Measurements from ENCODE around the gene MRPL58.
"Not testable (repeated sequence)": the region's sequence is repeated elsewhere in the genome, so short reads cannot be mapped to it uniquely, and the experiment has no call there.

MRPL58 gene

DNA sequence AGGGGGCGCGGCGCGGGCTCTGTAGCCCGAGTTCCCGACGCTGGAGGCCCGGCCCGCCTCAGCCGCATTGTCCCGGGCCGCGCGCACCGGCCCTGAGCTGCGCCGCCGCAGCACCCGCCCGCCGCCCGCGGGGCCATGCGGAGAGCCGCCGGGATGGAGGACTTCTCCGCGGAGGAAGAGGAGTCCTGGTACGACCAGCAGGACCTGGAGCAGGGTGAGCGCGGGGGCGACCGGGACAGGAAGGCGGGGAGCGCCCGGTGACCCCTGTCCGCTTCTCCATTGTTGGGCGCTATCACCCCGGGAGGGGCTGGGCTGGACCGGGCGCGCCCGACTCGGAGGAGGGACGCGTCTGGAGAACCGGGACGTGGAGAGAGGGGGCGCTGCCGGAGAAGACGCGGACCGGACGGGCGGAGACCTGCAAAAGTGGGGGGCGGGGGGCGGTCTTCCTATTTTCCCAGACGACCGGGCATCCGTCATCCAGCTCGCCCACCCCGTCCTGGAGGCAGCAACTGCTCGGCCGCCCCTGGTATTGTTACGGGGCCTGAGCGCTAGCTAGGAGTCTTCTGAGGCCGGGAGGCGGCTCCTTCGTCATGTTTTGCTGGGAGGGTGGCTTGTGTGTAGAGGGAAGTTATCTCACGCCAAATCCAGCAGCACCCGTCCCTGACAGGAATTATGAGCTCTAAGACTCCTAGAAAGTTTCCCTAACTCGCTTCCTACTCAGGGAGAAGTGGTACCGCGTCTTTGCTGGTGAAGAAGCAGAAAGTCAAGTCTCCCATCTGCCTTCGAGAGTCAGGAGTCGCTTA is 24.4 kb upstream of the MRPL58 start:
- DNase-seq, result peak; percentile 74

DNA sequence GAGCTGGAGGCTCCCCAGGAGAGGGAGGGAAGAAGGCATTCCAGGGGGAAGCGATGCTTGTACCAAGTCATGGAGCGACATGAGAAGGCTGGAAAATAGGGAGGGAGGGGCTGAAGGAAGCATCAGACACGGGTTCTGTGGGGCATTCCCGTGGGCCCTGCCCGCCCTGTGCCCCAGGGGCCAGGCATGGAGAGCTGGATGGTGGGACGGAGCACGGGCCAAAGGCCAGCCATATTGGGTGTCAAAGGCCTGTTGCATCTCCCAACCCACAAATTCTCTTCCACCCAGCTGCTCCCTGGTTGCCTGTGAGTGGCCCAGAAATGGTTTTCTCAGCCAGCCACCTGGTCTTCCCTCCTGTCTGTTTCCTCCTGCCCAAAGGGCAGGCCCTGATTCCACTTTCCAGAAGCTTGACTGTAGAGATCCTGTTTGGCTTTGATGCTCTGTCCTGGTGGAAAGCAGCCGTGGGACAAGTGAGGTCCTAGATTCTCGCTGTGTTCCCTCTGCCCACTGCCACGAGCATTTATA is 21.8 kb upstream of the MRPL58 start:
- no peak for DNase-seq

DNA sequence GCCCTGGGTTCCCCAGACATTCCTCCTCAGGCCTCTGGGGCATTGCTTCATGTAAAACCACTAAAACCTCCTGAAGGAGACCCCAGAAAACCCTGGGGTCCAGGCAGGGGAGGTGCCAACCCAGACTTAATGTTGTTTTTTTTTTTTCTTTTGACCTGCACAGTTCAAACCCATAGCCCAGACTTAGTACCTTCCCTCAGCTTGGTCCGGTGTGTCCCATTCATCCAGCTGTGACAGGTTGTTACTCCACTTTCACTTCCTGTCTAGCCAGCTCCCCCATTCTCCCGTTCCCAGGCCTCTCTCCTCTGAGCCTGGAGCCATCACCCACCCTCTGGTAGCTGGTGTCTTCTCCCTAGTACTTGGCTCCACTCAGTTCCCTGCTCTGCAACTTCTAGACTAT is 20.2 kb upstream of the MRPL58 start:
- no peak for DNase-seq

DNA sequence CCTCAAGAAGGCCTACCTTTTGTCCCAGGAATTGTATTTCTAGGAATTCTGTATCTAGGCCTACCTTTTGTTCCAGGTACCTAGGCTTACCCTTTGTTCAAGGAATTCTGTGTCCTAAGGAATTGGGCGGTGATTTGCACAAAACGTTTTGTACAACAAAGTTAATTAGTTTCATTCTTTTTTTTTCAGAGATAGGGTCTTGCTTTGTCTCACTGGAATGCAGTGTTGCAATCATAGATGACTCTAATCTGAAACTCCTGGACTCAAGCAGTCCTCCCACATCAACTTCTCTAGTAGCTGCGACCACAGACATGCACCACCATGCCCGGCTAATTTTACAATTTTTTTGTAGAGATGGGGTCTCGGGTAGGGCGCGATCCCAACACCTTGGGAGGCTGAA is 18.0 kb upstream of the MRPL58 start:
- DNase-seq, result no peak

DNA sequence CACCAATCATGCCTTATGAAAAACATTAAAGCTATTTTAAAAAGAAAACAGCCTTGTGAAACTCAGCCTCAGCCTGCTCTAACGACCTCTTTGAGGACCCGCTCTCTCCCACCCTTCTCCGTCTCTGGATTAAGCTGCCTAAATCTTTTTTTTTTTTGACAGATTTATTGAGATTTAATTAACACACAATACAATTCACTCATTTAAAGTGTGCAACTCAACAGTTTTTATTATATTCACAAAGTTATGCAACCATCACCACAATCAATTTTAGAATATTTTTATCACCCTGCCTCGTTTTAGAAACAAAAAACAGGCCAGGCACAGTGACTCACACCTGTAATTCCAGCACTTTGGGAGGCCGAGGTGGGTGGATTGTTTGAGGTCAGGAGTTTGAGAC is 16.6 kb upstream of the MRPL58 start:
- DNase-seq, result no peak

DNA sequence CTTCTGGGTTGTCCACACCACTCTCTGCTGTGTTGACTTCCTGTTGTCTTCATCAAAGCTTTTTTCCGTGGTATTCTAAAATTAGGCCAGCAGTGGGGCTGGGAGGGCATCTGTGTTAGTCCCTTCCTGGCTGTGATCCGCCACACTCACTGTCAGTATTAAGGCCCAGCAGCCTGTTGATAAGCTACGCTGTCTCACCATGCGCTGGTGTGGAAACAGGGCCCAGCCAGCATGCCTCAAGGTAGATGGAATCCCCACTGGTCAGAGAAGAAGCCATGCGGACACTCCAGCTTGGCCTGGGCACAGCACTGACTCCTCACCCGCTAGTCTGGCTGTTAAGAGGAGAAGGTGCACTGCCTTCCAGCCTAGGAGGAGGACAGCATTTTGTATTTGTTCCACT is 13.7 kb upstream of the MRPL58 start:
- no peak for DNase-seq

DNA sequence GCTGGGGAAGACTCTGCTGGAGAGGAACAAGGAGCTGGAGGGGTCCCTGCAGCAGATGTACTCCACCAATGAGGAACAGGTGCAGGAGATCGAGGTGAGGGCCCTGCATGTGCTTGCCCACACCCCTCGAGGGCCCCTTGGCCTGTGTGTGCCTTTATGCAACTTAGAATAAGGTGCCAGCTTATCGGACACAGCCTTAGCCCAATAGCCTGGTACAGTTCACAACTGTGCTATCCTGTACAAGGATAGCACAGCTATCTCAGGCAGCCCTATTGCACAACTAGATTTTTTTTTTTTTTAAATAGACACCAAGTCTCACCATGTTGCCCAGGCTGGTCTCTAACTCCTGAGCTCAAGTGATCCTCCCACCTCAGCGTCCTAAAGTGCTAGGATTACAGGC is 12.9 kb upstream of the MRPL58 start:
- DNase-seq, result no peak

DNA sequence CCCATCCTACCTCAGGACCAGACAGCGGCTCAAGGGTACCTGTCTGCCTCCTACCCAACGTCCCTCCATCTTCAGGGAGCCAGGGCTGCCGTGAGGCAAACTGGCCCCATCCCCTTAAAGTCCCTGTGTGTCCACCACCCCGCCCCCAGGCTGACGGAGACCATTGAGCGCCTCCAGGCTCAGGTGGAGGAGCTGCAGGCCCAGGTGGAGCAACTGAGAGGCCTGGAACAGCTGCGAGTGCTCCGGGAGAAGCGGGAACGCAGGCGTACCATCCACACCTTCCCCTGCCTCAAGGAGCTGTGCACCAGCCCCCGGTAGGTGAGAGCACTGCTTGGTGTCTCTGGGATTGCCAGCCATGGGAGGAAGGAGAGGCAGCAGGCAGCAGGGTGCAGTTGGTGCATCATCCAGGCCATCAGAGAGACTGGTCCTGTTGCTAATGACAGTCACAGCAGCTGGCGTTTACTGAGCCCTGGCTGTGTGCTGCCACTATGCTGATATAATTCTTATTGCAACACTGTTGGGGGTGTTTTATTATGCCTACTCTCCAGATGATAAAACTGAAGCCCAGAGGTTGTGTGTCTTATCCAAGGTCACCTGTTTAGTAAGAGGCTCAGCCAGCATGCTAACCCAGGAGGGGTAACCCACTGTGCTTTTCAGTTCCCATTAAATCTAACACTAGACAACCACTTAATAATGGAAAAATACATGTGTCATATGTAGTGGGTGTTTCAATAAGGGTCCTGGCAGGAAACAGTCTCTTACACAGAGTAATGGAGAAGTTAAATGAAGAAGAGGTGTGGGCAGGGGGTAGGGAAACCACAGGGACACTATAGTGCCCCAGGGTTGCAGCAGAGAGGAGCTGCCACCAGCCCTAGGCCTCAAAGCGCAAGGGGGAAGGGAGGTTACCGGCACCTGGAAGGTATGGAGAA is 10.3 kb upstream of the MRPL58 start:
- no peak for DNase-seq

DNA sequence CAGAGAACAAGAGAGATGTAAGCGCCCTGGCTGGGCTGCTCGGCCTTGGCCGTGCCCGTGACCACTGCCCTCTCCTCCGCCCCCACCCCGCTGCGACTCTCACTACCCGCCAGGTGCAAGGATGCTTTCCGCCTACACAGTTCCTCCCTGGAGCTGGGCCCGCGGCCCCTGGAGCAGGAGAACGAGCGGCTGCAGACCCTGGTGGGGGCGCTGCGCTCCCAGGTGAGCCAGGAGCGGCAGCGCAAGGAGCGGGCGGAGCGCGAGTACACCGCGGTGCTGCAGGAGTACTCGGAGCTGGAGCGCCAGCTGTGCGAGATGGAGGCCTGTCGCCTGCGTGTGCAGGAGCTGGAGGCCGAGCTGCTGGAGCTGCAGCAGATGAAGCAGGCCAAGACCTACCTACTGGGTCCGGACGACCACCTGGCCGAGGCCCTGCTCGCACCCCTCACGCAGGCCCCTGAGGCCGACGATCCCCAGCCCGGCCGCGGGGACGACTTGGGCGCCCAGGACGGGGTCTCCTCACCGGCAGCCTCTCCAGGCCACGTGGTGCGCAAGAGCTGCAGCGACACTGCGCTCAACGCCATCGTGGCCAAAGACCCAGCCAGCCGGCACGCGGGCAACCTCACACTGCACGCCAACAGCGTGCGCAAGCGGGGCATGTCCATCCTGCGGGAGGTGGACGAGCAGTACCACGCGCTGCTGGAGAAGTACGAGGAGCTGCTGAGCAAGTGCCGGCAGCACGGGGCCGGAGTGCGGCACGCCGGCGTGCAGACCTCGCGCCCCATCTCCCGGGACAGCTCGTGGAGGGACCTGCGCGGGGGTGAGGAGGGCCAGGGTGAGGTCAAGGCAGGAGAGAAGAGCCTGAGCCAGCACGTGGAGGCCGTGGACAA is 9.2 kb upstream of the MRPL58 start:
- no peak for DNase-seq

DNA sequence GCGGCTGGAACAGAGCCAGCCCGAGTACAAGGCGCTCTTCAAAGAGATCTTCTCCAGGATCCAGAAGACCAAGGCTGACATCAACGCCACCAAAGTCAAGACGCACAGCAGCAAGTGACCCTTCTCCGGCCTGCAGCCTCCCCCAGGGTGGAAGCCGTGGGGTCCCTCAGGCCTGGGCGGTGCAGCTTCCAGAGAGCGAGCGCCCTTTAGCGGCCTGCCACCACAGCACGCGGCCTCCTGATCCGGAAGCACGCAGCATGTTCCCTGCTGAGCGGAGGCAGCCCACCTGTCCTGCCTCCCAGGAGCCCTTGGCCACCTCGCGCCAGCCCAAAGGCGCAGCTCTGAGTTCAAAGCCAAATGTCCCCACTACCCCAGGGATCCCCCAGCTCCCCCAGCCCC is 8.5 kb upstream of the MRPL58 start:
- no peak for DNase-seq

DNA sequence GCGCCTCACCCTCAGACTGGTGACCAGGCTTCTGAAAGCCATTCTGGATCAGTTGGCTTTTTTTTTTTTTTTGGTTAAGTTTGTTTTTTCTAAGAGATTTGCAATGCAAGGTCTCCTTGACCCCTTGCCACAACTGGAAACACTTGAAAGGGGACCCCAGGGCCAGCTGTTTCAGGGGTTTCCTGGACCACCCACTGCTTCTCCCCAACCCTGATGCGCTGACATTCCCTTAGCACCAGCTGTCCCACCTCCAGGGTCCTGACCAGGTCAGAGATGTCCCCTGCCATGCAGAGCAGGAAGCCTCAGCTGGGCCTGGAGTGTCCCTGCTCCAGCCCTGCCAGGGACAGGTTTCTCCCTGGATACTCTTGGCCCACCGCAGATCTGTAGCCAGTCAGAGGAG is 8.1 kb upstream of the MRPL58 start:
- DNase-seq, result no peak

DNA sequence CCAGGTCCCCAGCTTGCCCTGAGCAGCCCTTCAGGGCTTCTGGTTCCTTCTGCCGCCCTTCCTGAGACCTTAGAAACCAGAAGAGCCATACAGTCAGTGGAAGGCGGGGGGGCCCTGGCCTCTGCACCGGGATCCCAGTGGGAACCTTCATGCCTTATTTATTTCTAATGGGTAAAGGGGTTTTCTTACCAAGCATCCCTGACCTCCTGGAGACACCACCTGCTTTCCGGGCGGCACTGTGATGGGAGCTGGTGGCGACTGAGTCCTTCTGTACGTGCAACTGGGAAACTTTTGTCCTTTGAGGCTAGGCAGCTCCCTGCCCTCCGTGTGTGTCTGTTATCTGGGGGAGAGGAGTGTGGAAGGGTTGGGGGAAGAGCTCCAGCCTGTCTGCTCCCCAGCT is 7.2 kb upstream of the MRPL58 start:
- no peak for DNase-seq

DNA sequence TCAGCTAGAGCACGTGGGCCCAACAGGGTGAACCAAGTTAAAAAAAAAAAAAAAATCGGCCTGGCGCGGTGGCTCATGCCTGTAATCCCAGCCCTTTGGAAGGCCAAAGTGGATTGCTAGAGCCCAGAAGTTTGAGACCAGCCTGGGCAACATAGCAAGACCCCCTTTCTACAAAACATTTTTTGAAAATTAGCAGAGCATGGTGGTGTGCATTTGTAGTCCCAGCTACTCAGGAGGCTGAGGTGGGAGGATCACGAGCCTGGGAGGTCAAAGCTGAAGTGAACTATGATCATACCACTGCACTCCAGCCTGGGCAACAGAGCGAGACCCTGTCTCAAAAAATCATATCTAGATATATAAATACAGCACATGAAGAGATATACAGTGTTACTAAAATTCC is 6.4 kb upstream of the MRPL58 start:
- not testable (repeated sequence) for DNase-seq

DNA sequence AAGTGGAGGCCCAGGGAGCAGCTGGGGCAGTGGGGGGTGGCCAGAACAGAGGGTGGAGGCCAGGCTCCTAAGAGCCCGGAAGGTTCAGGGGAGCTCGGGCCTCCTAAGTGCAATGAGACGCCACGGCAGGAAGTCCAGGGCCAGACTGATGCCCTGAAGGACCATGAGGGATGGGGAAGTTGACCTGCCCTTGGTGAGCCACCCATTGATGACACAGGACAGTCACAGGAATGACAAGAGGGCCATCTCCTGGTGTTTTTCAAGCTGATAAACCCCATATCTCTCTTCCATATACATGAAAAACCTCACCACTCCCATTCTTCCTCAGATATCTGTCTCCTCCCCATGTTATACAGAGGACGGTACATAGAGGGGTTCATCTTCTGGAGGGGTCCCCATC is 5.8 kb upstream of the MRPL58 start:
- no peak for DNase-seq

DNA sequence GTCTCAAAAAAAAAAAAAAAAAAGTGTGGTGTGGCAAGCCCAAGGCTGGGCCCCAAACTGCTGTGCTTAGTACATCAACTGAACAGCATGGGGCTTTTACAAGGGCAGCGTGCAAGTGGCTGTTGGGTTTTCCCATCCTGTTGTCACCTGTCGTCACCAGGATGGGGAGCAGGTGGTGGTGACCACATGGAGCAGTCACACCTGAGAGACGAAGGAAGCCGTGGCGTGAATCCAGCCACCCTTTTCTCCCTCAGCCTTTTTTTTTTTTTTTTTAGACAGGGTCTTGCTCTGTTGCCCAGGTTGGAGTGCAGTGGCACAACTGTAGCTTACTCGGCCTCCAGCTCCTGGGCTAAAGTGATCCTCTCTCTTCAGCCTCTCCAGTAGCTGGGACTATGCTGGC is 4.1 kb upstream of the MRPL58 start:
- DNase-seq, result no peak

DNA sequence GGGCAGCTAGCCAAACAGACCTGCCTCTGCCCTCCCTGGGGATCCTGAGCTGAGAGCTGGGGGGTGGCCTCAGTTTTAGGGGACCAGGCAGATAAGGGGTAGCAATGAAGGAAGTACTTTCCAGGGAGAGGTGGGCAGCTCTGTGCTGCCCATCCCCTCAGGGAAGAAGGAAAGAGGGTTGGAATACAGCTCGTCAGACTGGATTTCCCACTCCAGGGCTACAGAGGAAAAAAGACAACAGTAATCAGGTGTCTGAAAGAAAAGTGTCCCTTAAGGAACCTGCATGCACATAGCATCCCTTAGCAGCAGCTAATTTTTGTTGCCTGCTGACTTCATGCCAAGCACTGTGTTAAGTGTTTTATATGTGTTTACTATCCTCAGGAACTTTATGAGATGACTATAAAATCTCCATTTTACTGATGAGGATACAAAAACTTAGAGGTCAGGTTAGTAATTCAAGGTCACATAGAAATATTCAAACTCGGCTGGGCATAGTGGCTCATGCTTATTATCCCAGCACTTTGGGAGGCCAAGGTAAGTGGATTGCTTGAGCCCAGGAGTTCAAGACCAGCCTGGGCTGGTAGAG is 3.2 kb upstream of the MRPL58 start:
- DNase-seq, result no peak

DNA sequence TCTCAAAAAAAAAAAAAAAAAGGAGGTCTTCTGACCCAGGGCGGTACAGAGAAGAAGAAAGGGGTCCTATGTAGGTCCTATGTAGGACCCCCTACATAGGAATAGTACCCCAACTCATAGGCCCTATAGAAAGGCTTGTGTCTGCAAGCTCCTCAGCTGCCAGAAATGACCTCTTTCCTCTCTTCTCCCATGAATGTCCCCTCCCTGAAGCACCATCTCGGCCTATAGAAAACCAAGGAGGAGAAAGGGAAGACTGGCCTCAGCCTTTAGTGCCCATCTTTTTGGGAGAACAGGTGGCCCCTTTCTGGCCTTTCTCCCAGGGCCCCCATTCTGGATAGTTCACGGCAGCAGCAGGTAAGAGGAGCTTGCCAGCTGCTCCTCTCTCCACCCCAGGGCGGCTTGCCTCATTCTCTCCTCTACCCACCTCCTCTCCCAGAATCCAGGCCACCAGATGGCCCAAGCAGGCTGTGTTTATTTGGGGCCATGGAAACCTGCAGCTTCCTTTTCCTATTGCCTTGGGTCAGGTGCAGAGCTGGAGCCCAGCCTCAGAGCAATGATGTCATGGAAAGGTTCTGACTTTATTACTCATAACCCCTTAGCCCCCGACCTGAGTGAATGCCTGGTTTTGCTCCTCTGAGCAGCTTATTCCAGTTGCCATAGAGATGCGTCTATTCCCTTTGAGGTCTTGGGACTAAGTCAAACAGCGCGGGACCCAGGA is 1.6 kb upstream of the MRPL58 start:
- DNase-seq, result no peak

DNA sequence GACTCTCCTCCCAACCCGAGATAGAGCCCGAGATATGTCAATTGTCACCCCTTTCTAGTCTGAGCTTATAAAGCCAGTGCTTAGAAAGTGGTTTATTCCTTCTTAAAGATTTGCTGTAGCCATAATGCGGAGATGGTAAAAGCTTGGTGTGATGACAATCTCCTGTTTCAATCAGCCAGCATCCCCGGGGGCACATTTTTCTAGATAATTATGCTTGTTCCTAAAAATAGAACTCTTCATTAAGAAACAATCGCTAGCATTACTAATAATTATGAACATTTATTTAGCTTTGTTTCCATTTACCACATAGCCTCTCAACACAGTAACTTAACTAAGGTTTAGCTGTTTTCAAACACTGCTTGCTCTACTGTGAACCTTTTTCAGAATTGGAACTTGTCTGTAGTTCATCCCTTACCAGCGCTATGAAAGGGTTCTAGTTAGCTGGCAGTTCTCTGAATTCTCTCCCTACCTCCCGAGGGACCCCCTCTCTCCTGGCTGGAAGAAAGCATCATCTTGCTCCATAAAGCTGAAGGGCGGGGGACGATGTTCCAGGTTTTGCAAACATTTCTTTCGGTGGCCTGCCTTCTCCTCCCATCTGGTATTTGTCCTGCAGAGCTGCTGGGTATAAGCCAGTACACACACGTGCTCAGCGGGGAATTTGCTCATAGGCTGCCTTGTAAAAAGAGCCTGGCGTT is 922 bp upstream of the MRPL58 start:
- DNase-seq, result no peak

DNA sequence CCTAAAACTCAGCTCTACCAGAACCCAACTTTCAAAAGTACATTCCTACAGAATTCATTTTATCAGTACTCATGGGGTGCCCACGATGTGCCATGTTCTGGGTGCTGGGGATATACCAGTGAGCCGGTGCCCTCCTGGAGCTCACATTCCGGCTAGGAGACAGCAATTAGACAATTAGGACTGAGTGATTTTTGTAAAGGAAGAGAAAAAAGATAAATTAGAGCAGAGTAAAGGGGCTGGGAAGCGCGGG is 449 bp upstream of the MRPL58 start:
- no peak for DNase-seq

DNA sequence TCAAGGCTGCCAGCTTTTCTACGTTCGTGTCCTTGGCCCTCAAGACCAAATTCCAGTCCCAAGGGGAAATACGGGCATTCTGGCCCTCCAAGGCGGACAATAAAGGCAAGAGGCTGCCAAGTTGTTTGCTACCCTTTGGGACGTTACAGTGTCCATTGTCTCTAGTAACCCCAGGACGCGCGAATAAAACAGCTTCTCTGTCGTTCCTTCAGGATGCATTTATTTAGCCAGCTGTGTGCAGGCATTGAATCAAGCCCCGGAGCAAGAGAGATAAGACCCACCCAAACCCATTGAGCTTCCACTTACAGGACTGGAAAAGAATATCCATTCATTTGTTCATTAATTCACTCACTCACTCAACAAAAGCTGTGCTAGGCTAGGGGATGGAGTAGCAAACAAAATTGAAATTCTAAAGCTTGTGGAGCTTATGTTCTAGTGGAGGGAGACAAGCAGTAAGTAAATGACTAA is 656 bp downstream of the MRPL58 start:
- no peak for DNase-seq

DNA sequence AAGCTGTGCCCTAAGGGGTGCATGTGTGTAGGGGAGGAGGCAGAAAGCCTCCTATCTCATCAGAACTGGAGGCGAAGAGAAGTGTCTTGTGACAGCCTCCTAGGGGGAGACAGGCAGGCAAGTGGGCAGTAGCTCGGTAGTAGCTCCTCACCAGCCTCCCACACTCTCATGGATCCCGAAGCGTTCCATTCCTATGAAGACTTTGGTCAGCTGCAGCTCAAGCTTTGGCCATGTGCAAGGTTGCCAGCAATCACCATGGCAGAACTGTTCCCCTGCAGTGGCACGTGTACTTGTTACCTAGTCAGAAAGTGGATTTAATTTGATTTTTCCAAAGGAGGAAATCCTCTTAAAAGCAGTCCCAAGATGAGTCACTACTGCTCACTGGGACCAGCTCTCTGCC is 6.7 kb downstream of the MRPL58 start:
- no peak for DNase-seq

Data from activated CD8-positive, alpha-beta memory T cell treated with anti-CD3 and anti-CD28 coated beads for 24 hours (primary cell).